ENCODE measurements around the gene PALM. TPM values are rescaled to one million over a fixed set of nuclear protein-coding genes. Genes with fewer than 3 reads are reported as not detected.
A peak's percentile ranks its signal among the peaks of the same experiment; 100 is the strongest.

The PALM gene
- total RNA-seq, 1 experiment from 2014 or later, result 43.7 TPM

GRCh38 chr19:741506-742131 is 32.9 kb downstream of the PALM start:
- Histone ChIP-seq H3K36me3 (ENCODE audit: control insufficient read depth in 1 of 2, insufficient read depth in 2 of 2, low read length in 2 of 2) (no peaks in the 10 kb centered on the region), H3K9ac (ENCODE audit: low read length) (no peak overlapping the region), H3K9me3 (ENCODE audit: control insufficient read depth in 1 of 2, insufficient read depth in 1 of 2, low read depth in 1 of 2, low read length in 2 of 2) (peaks cover 0 to 4% of the 10 kb centered on the region in 2 experiments; a peak in 2 of 4 replicates), H3K4me3 (replicated peaks in 1 of 2; ENCODE audit: low read depth in 1 of 2, low read length in 2 of 2) (no peak overlapping the region), H3K4me2 (ENCODE audit: low read length) (no peak overlapping the region), H4K20me1 (ENCODE audit: insufficient read depth) (no peaks in the 10 kb centered on the region), H3K9me2 (ENCODE audit: insufficient read depth) (no peaks in the 10 kb centered on the region), H2AFZ (ENCODE audit: low read depth, low read length, poor library complexity, severe bottlenecking) (no peak overlapping the region), H3K27me3 (ENCODE audit: insufficient read depth, low read length) (no peaks in the 10 kb centered on the region), H3K79me2 (ENCODE audit: insufficient read depth, low read length) (no peaks in the 10 kb centered on the region), H3K27ac (ENCODE audit: low read depth, low read length) (no peak overlapping the region), H3K4me1 (ENCODE audit: control insufficient read depth in 1 of 2, insufficient read depth in 2 of 2, low read length in 2 of 2) (no peaks in the 10 kb centered on the region)
- TF ChIP-seq, protein P1, sequence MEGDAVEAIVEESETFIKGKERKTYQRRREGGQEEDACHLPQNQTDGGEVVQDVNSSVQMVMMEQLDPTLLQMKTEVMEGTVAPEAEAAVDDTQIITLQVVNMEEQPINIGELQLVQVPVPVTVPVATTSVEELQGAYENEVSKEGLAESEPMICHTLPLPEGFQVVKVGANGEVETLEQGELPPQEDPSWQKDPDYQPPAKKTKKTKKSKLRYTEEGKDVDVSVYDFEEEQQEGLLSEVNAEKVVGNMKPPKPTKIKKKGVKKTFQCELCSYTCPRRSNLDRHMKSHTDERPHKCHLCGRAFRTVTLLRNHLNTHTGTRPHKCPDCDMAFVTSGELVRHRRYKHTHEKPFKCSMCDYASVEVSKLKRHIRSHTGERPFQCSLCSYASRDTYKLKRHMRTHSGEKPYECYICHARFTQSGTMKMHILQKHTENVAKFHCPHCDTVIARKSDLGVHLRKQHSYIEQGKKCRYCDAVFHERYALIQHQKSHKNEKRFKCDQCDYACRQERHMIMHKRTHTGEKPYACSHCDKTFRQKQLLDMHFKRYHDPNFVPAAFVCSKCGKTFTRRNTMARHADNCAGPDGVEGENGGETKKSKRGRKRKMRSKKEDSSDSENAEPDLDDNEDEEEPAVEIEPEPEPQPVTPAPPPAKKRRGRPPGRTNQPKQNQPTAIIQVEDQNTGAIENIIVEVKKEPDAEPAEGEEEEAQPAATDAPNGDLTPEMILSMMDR (IDR thresholded peaks at IDR 0.05 in 2 of 3, conservative IDR thresholded peaks at IDR 0.05 in 1 of 3; ENCODE audit: borderline replicate concordance in 1 of 3, insufficient read depth in 1 of 3, low read depth in 2 of 3, low read length in 2 of 3), result peak in 2 of 3 experiments; percentile 30 to 32; a peak in 2 of 6 replicates
- no peak for TF ChIP-seq YY1 (IDR thresholded peaks at IDR 0.05; ENCODE audit: extremely low read depth, insufficient replicate concordance, low read depth, low read length)
- BruUV-seq (replicated peaks), result no TSS peak
- intact Hi-C loops (cut with micrococcal nuclease), result no loop called here
- DNase-seq (ENCODE audit: low read depth, low spot score) (no peak), ATAC-seq (peak; percentile 53)
- RAD21 ChIA-PET (ENCODE audit: low non-redundant PET in 1 of 2, low total read pairs in 2 of 2, uncharacterized antibody in 2 of 2, unreplicated experiment in 2 of 2), result no interaction called here
- CTCF ChIA-PET, result interaction anchor here (0.9 to 1.2 kb wide), 3 partner anchors 9 to 78 kb away, joined by 3 read pairs; partner anchors contain the start of genes MISP and RNF126
- POLR2A ChIA-PET, result no interaction called here

GRCh38 chr19:742540-743075 is 33.9 kb downstream of the PALM start:
- ChIA-PET CTCF (interaction anchor here (1.2 kb wide), 1 partner anchor 79 kb away, joined by 3 read pairs; the partner anchor contains the start of gene RNF126), RAD21 (ENCODE audit: low non-redundant PET in 1 of 2, low total read pairs in 2 of 2, uncharacterized antibody in 2 of 2, unreplicated experiment in 2 of 2) (no interaction called here), POLR2A (no interaction called here)
- no peaks in the 10 kb centered on the region for H3K36me3 ChIP-seq (ENCODE audit: control insufficient read depth in 1 of 2, insufficient read depth in 2 of 2, low read length in 2 of 2)
- no peak overlapping the region for H2AFZ ChIP-seq (ENCODE audit: low read depth, low read length, poor library complexity, severe bottlenecking)
- no peak overlapping the region for H3K4me2 ChIP-seq (ENCODE audit: low read length)
- no peak overlapping the region for H3K9ac ChIP-seq (ENCODE audit: low read length)
- ATAC-seq (no peak), DNase-seq (ENCODE audit: low read depth, low spot score) (no peak)
- intact Hi-C loops (cut with micrococcal nuclease), result no loop called here
- peaks cover 0 to 7% of the 10 kb centered on the region in 2 experiments; a peak in 2 of 4 replicates for H3K9me3 ChIP-seq (ENCODE audit: control insufficient read depth in 1 of 2, insufficient read depth in 1 of 2, low read depth in 1 of 2, low read length in 2 of 2)
- TF ChIP-seq EZH2 (IDR thresholded peaks at IDR 0.05) (no peak), SP1 (IDR thresholded peaks at IDR 0.05; ENCODE audit: low read depth) (no peak), ATF3 (IDR thresholded peaks at IDR 0.05) (no peak), EZH2phosphoT487 (IDR thresholded peaks at IDR 0.05; ENCODE audit: borderline replicate concordance) (no peak), JUND (IDR thresholded peaks at IDR 0.05) (no peak)
- TF ChIP-seq, protein P2, sequence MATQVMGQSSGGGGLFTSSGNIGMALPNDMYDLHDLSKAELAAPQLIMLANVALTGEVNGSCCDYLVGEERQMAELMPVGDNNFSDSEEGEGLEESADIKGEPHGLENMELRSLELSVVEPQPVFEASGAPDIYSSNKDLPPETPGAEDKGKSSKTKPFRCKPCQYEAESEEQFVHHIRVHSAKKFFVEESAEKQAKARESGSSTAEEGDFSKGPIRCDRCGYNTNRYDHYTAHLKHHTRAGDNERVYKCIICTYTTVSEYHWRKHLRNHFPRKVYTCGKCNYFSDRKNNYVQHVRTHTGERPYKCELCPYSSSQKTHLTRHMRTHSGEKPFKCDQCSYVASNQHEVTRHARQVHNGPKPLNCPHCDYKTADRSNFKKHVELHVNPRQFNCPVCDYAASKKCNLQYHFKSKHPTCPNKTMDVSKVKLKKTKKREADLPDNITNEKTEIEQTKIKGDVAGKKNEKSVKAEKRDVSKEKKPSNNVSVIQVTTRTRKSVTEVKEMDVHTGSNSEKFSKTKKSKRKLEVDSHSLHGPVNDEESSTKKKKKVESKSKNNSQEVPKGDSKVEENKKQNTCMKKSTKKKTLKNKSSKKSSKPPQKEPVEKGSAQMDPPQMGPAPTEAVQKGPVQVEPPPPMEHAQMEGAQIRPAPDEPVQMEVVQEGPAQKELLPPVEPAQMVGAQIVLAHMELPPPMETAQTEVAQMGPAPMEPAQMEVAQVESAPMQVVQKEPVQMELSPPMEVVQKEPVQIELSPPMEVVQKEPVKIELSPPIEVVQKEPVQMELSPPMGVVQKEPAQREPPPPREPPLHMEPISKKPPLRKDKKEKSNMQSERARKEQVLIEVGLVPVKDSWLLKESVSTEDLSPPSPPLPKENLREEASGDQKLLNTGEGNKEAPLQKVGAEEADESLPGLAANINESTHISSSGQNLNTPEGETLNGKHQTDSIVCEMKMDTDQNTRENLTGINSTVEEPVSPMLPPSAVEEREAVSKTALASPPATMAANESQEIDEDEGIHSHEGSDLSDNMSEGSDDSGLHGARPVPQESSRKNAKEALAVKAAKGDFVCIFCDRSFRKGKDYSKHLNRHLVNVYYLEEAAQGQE (IDR thresholded peaks at IDR 0.05; ENCODE audit: low read depth), result no peak
- TF ChIP-seq, protein P3, sequence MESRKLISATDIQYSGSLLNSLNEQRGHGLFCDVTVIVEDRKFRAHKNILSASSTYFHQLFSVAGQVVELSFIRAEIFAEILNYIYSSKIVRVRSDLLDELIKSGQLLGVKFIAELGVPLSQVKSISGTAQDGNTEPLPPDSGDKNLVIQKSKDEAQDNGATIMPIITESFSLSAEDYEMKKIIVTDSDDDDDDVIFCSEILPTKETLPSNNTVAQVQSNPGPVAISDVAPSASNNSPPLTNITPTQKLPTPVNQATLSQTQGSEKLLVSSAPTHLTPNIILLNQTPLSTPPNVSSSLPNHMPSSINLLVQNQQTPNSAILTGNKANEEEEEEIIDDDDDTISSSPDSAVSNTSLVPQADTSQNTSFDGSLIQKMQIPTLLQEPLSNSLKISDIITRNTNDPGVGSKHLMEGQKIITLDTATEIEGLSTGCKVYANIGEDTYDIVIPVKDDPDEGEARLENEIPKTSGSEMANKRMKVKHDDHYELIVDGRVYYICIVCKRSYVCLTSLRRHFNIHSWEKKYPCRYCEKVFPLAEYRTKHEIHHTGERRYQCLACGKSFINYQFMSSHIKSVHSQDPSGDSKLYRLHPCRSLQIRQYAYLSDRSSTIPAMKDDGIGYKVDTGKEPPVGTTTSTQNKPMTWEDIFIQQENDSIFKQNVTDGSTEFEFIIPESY (IDR thresholded peaks at IDR 0.05; ENCODE audit: extremely low read depth, insufficient replicate concordance, low read length), result no peak
- H3K79me2 ChIP-seq (ENCODE audit: insufficient read depth, low read length), result no peaks in the 10 kb centered on the region
- no peak overlapping the region for H3K4me3 ChIP-seq (replicated peaks in 1 of 2; ENCODE audit: low read depth in 1 of 2, low read length in 2 of 2)
- H3K4me1 ChIP-seq (ENCODE audit: control insufficient read depth in 1 of 2, insufficient read depth in 2 of 2, low read length in 2 of 2), result no peaks in the 10 kb centered on the region
- BruUV-seq (replicated peaks), result no TSS peak
- no peaks in the 10 kb centered on the region for H3K27me3 ChIP-seq (ENCODE audit: insufficient read depth, low read length)
- no peaks in the 10 kb centered on the region for H4K20me1 ChIP-seq (ENCODE audit: insufficient read depth)
- H3K9me2 ChIP-seq (ENCODE audit: insufficient read depth), result no peaks in the 10 kb centered on the region
- H3K27ac ChIP-seq (ENCODE audit: low read depth, low read length), result no peak overlapping the region
